ENCODE measurements around the gene DAO. TPM values are rescaled to one million over a fixed set of nuclear protein-coding genes. Genes with fewer than 3 reads are reported as not detected.
A peak's percentile ranks its signal among the peaks of the same experiment; 100 is the strongest.

The DAO gene
- polyA plus RNA-seq, result not detected

DNA sequence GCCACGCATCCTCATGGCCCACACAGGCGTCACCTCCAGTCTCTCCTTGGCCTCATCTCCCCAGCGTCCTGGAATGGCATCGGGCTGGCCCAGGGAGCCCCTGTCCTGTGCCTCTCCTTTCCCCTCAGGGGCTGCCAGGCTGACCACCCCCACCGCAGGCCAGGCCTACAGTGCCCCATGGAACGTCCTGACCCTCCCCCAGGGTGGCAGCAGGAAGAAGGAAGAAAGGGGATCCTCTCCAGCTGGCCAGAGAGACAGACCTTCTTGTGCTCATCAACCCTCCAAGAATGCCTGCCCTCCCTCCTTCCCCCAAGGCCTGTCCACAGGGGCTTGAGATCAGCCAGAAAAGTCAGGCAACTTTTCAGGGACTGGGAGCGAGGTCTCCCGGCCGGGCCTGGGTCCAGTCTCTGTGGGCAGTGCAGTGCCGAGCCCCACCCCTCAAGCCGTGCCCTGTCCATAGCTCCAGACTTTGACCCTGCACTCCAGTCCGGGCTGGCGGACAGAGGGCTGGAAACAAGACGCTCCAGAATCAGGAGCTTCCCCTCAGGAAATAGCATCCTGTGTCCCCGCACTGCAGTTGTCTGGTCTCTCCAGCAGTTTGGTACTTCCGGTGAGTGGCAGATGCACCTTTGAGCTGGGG, at the start of gene DAO:
DAO (plus strand) TSS at position 478 of the 640 bp plus-strand sequence. CDS start 4,915 bp downstream, outside the sequence.
- H3K9me3 Mint-ChIP-seq, result peaks cover 0 to 4% (median 0%) of the 10 kb centered on the region in 3 donors
- H3K4me1 Mint-ChIP-seq, result peaks cover 0 to 3% (median 0%) of the 10 kb centered on the region in 3 donors
- H3K27ac Mint-ChIP-seq, result no peak within 1 kb of the TSS
- peak within 1 kb of the TSS in 1 of 4 donors; percentile 6 for H3K4me3 Mint-ChIP-seq
- H3K36me3 Mint-ChIP-seq, result no peaks in the 10 kb centered on the region
- H3K27me3 Mint-ChIP-seq, result no peaks in the 10 kb centered on the region

DNA sequence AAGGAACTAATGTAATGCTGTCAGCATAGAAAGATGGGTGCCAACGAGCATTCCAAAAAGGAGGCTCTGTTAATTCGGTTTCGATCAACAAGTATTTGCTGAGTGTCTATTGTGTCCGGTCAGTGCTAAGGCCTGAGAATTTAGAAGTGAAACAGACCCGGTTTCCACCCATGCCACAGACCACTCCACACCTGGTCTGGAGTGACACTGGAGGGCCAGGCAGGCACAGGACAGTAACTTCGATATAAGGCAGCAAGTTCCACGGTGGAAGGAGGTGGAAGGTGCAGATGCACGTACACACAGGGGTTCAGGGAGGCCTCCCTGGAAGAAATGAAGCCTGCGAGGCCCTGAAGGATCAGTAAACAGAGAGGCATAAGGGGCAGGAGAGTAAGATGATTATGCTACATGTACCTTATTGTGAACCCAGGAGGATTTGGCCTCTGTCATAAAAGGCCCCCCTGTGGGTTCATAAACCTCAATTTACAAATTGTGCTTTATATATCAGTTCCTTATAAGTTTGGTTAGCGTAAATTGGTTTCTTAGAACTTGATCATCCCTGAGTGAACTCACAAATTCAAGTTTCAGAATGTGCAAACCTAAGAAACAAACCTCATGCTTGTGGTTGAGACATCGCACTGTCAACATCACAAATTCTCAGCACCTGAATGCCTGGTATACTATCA, 48.4 kb upstream of the DAO start:
- H3K9me3 Mint-ChIP-seq, result no peaks in the 10 kb centered on the region
- H3K4me1 Mint-ChIP-seq, result peaks cover 0 to 5% (median 3%) of the 10 kb centered on the region in 3 donors
- no peak overlapping the region for H3K4me3 Mint-ChIP-seq
- peaks cover 9% of the 10 kb centered on the region for H3K36me3 Mint-ChIP-seq
- H3K27ac Mint-ChIP-seq, result peak overlapping the region in 1 of 3 donors; percentile 87
- H3K27me3 Mint-ChIP-seq, result no peaks in the 10 kb centered on the region

DNA sequence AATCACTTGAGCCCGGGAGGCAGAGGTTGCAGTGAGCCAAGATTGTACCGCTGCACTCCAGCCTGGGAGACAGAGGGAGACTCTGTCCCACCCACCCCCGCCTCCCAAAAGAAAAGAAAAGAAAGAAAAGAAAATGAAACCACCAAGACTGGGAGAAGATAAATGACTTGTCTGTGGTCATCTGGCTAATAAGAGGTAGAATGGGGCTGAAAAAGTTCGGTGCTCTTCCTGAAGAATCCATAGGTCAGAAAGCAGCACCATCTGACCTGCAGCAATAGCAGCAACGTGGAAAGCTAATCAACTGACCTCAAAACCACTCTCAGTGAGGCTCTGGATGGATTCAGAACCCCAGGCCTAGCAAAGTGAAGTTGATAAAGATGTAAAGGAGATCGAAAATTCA, 47.7 kb upstream of the DAO start:
- Mint-ChIP-seq H3K36me3 (peaks cover 5% of the 10 kb centered on the region), H3K9me3 (no peaks in the 10 kb centered on the region), H3K4me1 (peaks cover 0 to 3% (median 0%) of the 10 kb centered on the region in 3 donors), H3K27me3 (no peaks in the 10 kb centered on the region), H3K4me3 (no peak overlapping the region), H3K27ac (no peak overlapping the region)

DNA sequence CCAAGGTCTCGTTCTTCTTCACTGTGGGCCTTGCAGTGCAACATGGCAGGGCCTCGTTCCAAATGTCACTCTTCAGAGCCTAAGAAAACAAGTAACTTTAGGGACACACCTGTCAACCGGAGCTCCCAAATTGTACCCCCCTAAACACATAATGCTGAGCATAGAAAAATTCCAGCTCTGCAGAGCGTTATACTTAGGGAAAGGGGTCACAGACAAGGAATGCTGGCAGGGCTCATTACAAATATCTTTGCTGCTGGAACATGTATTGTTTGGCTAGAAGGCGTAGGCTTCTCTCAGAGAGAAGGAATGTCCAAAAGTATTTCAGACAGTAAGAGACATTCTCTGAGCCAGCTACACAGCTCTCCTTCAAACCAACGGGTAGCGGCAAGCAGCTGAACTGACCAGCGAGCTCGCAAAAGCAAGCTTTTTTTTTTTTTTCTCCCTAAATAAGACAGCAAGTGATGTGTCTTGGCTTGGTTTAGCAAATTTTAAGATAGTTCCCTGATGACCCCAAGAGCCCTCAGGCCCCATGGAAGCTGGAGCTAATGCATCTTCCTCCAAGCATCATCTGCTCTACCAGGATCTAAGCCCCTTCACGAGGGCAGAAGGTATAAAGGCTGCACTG, 47.0 kb upstream of the DAO start:
- H3K27me3 Mint-ChIP-seq, result no peaks in the 10 kb centered on the region
- no peak overlapping the region for H3K27ac Mint-ChIP-seq
- no peaks in the 10 kb centered on the region for H3K9me3 Mint-ChIP-seq
- H3K4me3 Mint-ChIP-seq, result no peak overlapping the region
- peaks cover 5% of the 10 kb centered on the region for H3K36me3 Mint-ChIP-seq
- H3K4me1 Mint-ChIP-seq, result peaks cover 0 to 4% (median 0%) of the 10 kb centered on the region in 3 donors

DNA sequence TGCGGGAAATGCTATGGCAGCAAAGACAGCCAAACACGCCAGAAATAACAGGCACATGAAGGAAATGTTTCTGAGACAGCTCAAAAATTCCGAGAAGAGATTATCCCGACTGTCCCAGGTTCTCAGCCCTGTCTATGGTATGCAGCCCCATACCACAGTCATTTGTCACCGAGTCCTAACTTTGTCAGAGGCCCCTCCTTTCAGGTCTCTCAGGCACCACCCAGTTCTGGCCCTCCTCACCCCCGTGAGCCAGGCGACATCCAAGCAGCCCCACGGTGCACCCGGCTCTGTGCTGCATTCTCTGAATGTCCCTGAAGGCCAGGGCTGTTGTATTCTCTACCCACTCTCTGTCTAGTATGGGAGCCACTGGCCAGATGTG, 46.5 kb upstream of the DAO start:
- Mint-ChIP-seq H3K4me3 (no peak overlapping the region), H3K27ac (no peak overlapping the region), H3K36me3 (peaks cover 5% of the 10 kb centered on the region), H3K27me3 (no peaks in the 10 kb centered on the region), H3K9me3 (no peaks in the 10 kb centered on the region), H3K4me1 (peaks cover 4 to 9% (median 4%) of the 10 kb centered on the region in 3 donors)

DNA sequence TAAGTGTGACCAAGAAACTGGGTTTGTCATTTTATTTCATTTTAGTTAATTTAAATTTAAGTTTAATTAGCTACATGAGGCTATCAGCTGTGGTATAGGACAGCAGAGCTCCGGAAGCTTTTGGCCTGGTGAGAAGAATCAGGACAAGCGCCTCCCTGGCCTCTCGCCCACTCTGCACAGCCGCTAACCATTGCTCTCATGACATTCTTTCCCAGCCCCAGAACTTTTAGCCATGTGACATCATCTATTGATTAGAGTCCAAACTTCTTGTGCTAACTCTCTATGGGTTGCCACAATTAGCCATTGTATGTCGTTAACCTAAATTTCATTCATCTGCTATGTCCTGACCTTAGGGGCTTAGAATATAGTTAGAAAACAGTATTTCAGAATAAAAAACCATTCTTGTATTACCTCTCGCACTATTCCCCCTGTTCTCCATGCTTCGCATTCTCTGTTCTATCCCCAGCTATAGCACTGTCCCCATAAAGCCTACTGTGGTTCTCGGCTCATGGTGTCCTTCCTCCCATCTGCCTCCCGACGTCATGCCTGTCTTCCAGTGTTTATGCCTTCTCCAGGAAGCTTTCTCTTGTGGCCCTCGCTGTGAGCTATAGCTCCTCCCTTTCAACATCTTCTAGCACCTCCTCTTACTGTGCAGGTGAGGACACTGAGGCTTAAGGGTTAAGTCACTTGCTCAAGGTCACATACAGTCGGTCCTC, 46.0 kb upstream of the DAO start:
- peak overlapping the region in 2 of 3 donors; percentile 56 to 83 for H3K27ac Mint-ChIP-seq
- peaks cover 5% of the 10 kb centered on the region for H3K36me3 Mint-ChIP-seq
- no peaks in the 10 kb centered on the region for H3K9me3 Mint-ChIP-seq
- no peaks in the 10 kb centered on the region for H3K27me3 Mint-ChIP-seq
- H3K4me1 Mint-ChIP-seq, result peaks cover 10 to 15% (median 10%) of the 10 kb centered on the region in 3 donors
- no peak overlapping the region for H3K4me3 Mint-ChIP-seq

DNA sequence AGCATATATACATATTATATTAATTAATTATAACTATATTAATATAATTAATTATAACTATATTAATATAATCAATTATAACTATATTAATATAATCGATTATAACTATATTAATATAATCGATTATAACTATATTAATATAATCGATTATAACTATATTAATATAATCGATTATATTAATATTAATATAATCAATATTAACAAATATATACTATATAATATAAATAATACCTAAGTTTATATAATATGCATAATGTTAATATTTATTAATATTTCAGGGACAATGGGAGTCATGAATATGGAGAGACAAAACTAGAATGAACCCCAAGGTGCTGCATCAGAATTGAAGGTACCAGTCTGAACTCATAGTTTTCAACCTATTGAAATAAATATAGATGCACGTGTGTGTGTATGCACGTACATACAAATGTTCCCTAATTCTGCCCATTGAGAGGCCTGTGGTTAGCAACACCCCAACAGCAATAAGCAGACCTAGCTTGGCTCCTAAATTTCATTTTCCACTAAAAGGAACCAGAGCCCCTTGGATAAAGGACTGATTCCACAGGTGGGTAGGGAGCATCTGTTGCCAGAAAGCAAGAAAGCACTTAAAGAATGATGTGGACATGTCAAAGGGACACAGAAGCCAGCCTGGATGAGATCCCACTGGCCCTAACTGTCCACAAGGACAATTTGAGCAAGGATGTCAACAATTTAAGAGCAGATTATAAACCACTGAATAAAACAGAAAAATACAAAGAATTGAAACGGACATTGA, 43.8 kb upstream of the DAO start:
- no peaks in the 10 kb centered on the region for H3K9me3 Mint-ChIP-seq
- H3K27ac Mint-ChIP-seq, result no peak overlapping the region
- H3K36me3 Mint-ChIP-seq, result peaks cover 4% of the 10 kb centered on the region
- H3K4me3 Mint-ChIP-seq, result no peak overlapping the region
- H3K4me1 Mint-ChIP-seq, result peaks cover 11 to 17% (median 12%) of the 10 kb centered on the region in 3 donors
- H3K27me3 Mint-ChIP-seq, result no peaks in the 10 kb centered on the region

DNA sequence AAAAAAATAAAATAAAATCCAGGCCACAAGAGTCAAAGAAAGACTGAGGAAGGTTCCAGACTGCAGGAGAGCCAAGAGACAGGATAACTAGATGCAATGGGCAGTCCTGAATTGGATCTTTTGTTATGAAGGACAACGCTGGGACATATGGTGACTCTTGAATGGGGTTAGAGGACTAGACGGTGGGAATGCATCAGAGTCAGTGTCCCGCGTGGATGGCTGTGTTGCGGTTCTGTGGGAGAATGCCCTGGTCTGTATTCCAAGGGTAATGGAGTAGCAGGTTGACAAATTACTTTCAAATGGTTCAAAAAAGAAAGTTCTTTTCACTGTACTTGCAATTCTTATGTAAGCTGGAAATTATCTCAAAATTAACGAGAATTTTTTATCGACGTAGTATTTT, 42.7 kb upstream of the DAO start:
- Mint-ChIP-seq H3K4me3 (no peak overlapping the region), H3K9me3 (no peaks in the 10 kb centered on the region), H3K4me1 (peaks cover 11 to 14% (median 12%) of the 10 kb centered on the region in 3 donors), H3K27ac (no peak overlapping the region), H3K36me3 (peaks cover 6% of the 10 kb centered on the region), H3K27me3 (no peaks in the 10 kb centered on the region)

DNA sequence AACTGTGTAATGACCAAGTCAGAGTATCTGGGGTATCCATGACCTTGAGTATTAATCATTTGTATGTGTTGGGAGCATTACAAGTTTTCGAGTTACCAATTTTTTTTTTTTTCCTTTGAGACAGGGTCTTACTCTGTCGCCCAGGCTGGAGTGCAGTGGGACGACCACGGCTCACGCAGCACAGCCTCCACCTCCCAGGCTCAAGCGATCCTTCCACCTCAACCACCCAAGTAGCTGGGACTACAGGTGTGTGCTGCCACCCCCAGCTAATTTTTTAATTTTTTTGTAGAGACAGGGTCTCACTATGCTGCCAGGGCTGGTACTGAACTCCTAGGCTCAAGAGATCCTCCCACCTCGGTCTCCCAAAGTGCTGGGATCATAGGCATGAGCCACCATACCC, 42.2 kb upstream of the DAO start:
- Mint-ChIP-seq H3K36me3 (peaks cover 6% of the 10 kb centered on the region), H3K27ac (peak overlapping the region in 1 of 3 donors; percentile 76), H3K9me3 (no peaks in the 10 kb centered on the region), H3K4me1 (peaks cover 11 to 14% (median 12%) of the 10 kb centered on the region in 3 donors), H3K27me3 (no peaks in the 10 kb centered on the region), H3K4me3 (peak overlapping the region in 1 of 4 donors; percentile 38)

DNA sequence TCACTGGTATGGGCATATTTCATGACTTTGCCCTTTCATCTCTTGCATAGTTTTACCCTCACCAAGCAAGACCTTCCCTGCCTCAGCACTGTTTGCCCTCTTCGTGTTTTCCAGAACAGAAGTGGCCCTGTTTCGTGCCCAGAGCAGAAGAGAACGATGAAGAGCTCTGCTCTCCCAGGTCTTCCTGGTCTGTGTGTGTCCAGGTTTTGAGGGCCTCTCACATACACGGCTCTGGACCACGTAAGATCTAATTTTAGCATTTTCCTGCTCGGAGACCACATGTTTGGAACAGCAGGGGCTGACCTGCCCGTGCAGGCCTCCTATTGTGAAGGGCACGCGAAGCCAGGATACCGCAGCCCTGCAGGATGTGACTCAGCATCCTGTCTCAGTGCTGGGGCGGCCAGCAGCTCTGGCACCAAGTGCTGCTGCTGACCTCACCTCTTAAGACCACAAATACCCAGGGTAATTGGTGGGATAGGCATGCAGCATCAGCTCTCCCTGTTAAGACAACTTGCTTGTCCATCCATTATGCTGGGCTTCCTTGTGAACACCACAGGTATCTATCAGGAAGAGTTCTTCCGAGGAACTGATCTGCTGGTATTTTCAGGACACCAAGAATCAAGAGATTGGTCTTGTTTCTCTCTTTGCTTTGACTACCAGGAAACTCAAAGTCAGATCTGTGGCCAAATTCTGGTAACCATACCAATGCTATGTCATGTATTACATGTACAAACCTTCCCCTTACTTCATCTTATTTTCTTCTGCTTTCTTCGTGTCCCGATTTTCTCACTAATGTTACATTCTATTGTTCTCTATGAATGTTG, 41.5 kb upstream of the DAO start:
- Mint-ChIP-seq H3K27me3 (no peaks in the 10 kb centered on the region), H3K36me3 (peaks cover 7% of the 10 kb centered on the region), H3K4me1 (peaks cover 11 to 14% (median 12%) of the 10 kb centered on the region in 3 donors), H3K4me3 (peak overlapping the region in 1 of 4 donors; percentile 75), H3K9me3 (no peaks in the 10 kb centered on the region), H3K27ac (peak overlapping the region in 2 of 3 donors; percentile 1 to 41)

DNA sequence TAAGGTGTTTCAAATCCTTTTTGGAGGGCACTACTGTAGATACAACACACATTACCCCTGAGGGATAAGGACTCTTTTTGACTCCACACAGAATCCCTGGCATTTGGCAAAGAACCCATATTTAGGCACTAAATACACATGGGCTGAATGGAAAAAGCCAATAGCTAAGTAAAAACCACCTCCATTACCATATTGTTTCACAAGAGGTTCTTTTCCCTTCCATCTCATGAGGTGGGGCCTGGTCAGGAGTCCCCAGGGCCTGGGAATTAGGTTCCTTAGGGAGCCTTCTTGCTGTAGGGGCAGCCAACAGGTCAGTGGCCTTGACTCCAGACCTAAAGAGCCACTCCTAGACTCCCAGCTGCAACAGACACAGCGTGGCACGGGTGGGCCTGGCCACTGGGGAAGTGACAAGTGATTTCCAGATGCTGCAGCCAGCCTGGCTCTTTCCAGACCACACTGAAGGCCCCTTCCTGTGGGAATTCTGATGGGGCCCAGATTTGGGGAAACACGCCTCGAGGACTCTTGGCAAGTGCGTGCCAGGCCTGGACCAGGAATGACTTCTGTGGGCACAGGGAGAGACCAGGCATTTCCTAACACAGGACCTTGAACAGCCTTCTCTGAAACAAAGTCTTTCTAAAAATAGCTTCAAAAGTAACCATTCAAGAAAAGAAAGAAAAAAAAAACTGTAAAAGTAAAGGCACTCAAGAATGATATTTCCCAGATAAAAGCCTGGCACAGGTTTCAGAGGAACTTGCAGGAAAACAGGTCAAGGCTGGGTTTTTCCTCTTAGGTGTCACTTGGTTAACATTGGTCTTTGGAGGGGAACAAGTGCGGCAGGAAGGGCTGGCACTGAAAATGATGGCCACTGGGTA, 40.6 kb upstream of the DAO start:
- no peaks in the 10 kb centered on the region for H3K27me3 Mint-ChIP-seq
- H3K9me3 Mint-ChIP-seq, result no peaks in the 10 kb centered on the region
- H3K4me1 Mint-ChIP-seq, result peaks cover 11 to 14% (median 12%) of the 10 kb centered on the region in 3 donors
- H3K4me3 Mint-ChIP-seq, result no peak overlapping the region
- H3K36me3 Mint-ChIP-seq, result peaks cover 7% of the 10 kb centered on the region
- H3K27ac Mint-ChIP-seq, result peak overlapping the region in 1 of 3 donors; percentile 17

DNA sequence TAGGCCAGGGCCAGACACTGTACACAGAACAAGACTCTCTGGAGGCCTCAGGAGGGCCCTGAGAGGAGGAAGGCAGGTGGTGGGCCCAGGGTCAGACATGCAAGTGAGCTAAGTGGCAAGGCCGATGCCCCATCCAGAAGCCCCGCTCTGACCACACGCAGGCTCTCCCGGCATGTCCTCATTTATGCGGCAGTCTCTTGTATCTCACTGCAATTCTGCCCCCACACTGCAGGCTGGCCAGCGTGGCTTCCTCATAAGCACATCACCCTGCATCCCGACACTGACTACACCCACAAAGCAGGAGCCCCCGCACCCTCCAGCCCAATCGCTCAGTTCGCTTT, 40.0 kb upstream of the DAO start:
- Mint-ChIP-seq H3K9me3 (no peaks in the 10 kb centered on the region), H3K27ac (no peak overlapping the region), H3K36me3 (peaks cover 7% of the 10 kb centered on the region), H3K4me3 (no peak overlapping the region), H3K27me3 (no peaks in the 10 kb centered on the region), H3K4me1 (peaks cover 11 to 14% (median 12%) of the 10 kb centered on the region in 3 donors)

Measured in IgD-negative memory B cell (primary cell).